Upper lobe of left lung (tissue), 6 donors: ENCODE results near the gene SIK3. TPM values are rescaled to one million over a fixed set of nuclear protein-coding genes. Genes with fewer than 3 reads are reported as not detected.

Source experiments
- ATAC-seq, 2 donors: fragments of 200-7000 bp; cut with Tn5 transposase; one replicate each; pipeline ENCODE4 v1.9.1; 2022; ENCODE audit warnings: mild to moderate bottlenecking in 2 of 2, moderate library complexity in 2 of 2; ENCODE audit not compliant: low FRiP score in 2 of 2
- DNase-seq, 2 donors: peaks; one replicate each; pipeline ENCODE4 v3.0.0-alpha.2; 2019 to 2020
- H3K27ac ChIP-seq, 4 donors: fragments of 200-600 bp; sonication (generic); one replicate each; pipeline ENCODE4 v1.5.1; 2016 to 2019
- H3K27me3 ChIP-seq, 4 donors: fragments of 200-600 bp; sonication (generic); one replicate each; pipeline ENCODE4 v1.5.1; 2017 to 2019
- H3K36me3 ChIP-seq, 4 donors: fragments of 200-600 bp; sonication (generic); one replicate each; pipeline ENCODE4 v1.5.1; 2016 to 2019
- H3K4me1 ChIP-seq, 4 donors: fragments of 200-600 bp; sonication (generic); one replicate each; pipeline ENCODE4 v1.5.1; 2018 to 2019
- H3K4me3 ChIP-seq, 4 donors: fragments of 200-600 bp; sonication (generic); one replicate each; pipeline ENCODE4 v1.5.1; 2017 to 2019; ENCODE audit warnings: mild to moderate bottlenecking in 2 of 4, moderate library complexity in 1 of 4
- H3K9me3 ChIP-seq, 4 donors: fragments of 200-600 bp; sonication (generic); one replicate each; pipeline ENCODE4 v1.5.1; 2018 to 2019
- CTCF ChIP-seq, 6 experiments: fragments of 450-650 bp in 4 of 6; fragments of 200-600 bp in 2 of 6; sonication (generic) in 2 of 6; IDR thresholded peaks; one replicate each; pipeline ENCODE4 v1.5.1; 2016 to 2019; ENCODE audit warnings: antibody characterized with exemption in 6 of 6
- EP300 ChIP-seq, 4 donors: sonication (generic); formaldehyde crosslinking; IDR thresholded peaks; one replicate each; pipeline ENCODE4 v1.5.1; 2017; ENCODE audit warnings: antibody characterized with exemption in 4 of 4, control low read depth in 2 of 4
- POLR2A ChIP-seq, 4 donors: fragments of 450-650 bp; IDR thresholded peaks; one replicate each; pipeline ENCODE4 v1.5.1; 2016 to 2017; ENCODE audit warnings: antibody characterized with exemption in 4 of 4, mild to moderate bottlenecking in 2 of 4
- POLR2AphosphoS5 ChIP-seq, 2 donors: sonication (generic); formaldehyde crosslinking; IDR thresholded peaks; one replicate each; pipeline ENCODE4 v1.5.1; 2017; ENCODE audit warnings: antibody characterized with exemption in 2 of 2
- WGBS, 2 donors: methylation state at CpG; one replicate each; pipeline ENCODE4 v1.1.5; 2017 to 2018; 5-methylcytosine and 5-hydroxymethylcytosine counted together
- total RNA-seq, 6 donors: library from RNA; depleted of rRNA in 4 of 6; stranded (reverse); fragments of >200 nt in 4 of 6; gene quantifications; one replicate each; pipeline versions ENCODE4 v1.1.0 to v1.2.1, GENCODE V29; 2016 to 2021
- donor health status: DM: no; HTN: no; CAD: no; lungs with moderate emphysema.
- donor health status: DM: no; HTN: yes; CAD: no; lungs with severe emphysema.

Gene SIK3
- total RNA-seq, 6 donors from 2014 or later = 26.9 to 115 (median 43.7) TPM

GRCh38 chr11:116911976-116912734 is 186.1 kb downstream of the SIK3 start:
- ATAC-seq = no peak

DNA sequence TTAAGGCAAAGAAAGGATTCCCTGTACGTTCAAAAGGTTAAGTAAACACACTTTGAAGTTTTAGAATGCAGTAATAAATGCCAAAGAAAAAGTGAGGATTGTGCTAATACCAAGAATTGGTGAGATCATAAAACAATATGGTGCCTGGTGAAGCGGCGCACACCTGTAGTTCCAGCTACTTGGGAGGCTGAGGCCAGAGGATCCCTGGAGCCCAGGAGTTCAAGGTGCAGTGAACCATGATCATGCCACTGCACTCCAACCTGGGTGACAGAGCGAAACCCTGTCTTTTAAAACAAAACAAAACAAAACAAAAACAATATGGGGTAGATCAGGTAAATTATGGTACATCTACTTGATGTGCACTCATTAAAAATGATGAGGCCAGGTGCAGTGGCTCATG is 187.4 kb downstream of the SIK3 start:
- H3K4me3 ChIP-seq = no peak overlapping the region
- DNase-seq (no peak), ATAC-seq (no peak)
- H3K27ac ChIP-seq = no peak overlapping the region
- WGBS, 2 donors = 93 to 98% methylated on average over 4 of the region's 4 CpGs
- no peaks in the 10 kb centered on the region for H3K36me3 ChIP-seq
- TF ChIP-seq POLR2A (IDR thresholded peaks at IDR 0.05) (no peak), POLR2AphosphoS5 (IDR thresholded peaks at IDR 0.05) (no peak), CTCF (IDR thresholded peaks at IDR 0.05) (no peak), EP300 (IDR thresholded peaks at IDR 0.05) (no peak)
- no peaks in the 10 kb centered on the region for H3K9me3 ChIP-seq
- peaks cover 0 to 10% (median 6%) of the 10 kb centered on the region in 4 donors for H3K4me1 ChIP-seq
- H3K27me3 ChIP-seq = no peaks in the 10 kb centered on the region

More at GRCh38 chr11:116911976-116912734, 186.1 kb downstream of the SIK3 start:
- Histone ChIP-seq H3K4me3 (no peak overlapping the region), H3K4me1 (peaks cover 0 to 5% (median 1%) of the 10 kb centered on the region in 4 donors), H3K27me3 (no peaks in the 10 kb centered on the region), H3K27ac (peak overlapping the region in 1 of 4 donors; percentile 33), H3K36me3 (no peaks in the 10 kb centered on the region), H3K9me3 (no peaks in the 10 kb centered on the region)
- 94% methylated on average over 7 of the region's 7 CpGs for WGBS, 2 donors
- no peak for TF ChIP-seq POLR2AphosphoS5 (IDR thresholded peaks at IDR 0.05)
- no peak for TF ChIP-seq EP300 (IDR thresholded peaks at IDR 0.05)
- TF ChIP-seq POLR2A (IDR thresholded peaks at IDR 0.05) = no peak
- TF ChIP-seq CTCF (IDR thresholded peaks at IDR 0.05) = no peak
- no peak for DNase-seq

DNA sequence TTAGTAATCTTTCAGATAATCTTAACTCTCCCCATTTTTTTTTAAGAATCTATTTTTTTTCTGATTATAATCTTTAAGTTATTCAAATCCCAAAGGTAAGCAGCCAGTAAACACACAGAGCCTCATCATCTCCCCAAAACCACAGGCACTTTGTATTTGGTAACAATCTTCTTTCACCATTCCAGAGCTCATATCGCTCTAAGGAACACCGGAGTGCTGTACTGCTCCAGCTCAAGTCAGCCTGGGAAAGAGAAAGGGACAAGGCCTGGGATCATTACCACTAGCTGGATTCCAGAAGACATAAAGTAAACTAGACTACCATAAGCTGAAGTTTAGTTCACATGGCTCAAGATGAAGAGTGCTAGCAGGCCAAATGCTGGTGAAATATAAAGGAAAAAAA is 187.8 kb downstream of the SIK3 start:
- H3K4me3 ChIP-seq = no peak overlapping the region
- DNase-seq (no peak), ATAC-seq (no peak)
- no peak overlapping the region for H3K27ac ChIP-seq
- WGBS, 2 donors = 79 to 81% methylated on average over 2 of the region's 2 CpGs
- peaks cover 0 to 11% (median 6%) of the 10 kb centered on the region in 4 donors for H3K4me1 ChIP-seq
- TF ChIP-seq POLR2AphosphoS5 (IDR thresholded peaks at IDR 0.05) (no peak), POLR2A (IDR thresholded peaks at IDR 0.05) (no peak), CTCF (IDR thresholded peaks at IDR 0.05) (no peak)
- no peaks in the 10 kb centered on the region for H3K27me3 ChIP-seq
- H3K36me3 ChIP-seq = no peaks in the 10 kb centered on the region
- H3K9me3 ChIP-seq = no peaks in the 10 kb centered on the region

DNA sequence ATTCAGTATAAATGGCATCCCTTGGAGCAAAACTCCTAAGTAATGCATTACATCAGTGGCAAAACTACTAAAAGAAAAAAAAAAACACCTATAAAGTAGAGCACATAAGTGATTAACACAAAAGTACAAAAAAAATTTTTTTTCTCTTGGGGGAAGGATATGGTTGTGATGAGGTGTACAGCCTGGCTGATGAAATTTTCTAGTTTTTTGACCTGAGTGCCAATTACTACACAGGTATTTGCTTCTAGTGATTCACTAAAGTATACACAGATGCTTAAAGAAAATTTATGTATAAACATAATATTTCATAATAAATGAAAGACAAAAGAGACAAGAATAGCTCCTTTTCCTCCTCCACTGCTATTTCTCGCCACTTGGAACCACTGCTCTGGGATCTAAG is 189.0 kb downstream of the SIK3 start:
- no peaks in the 10 kb centered on the region for H3K9me3 ChIP-seq
- ATAC-seq (no peak), DNase-seq (no peak)
- 91 to 92% methylated on average over 1 of the region's 1 CpG for WGBS, 2 donors
- H3K36me3 ChIP-seq = no peaks in the 10 kb centered on the region
- H3K27me3 ChIP-seq = no peaks in the 10 kb centered on the region
- no peak overlapping the region for H3K4me3 ChIP-seq
- TF ChIP-seq EP300 (IDR thresholded peaks at IDR 0.05) = no peak
- no peak for TF ChIP-seq POLR2A (IDR thresholded peaks at IDR 0.05)
- no peak for TF ChIP-seq POLR2AphosphoS5 (IDR thresholded peaks at IDR 0.05)
- TF ChIP-seq CTCF (IDR thresholded peaks at IDR 0.05) = no peak
- H3K4me1 ChIP-seq = peaks cover 0 to 11% (median 6%) of the 10 kb centered on the region in 4 donors
- H3K27ac ChIP-seq = no peak overlapping the region

DNA sequence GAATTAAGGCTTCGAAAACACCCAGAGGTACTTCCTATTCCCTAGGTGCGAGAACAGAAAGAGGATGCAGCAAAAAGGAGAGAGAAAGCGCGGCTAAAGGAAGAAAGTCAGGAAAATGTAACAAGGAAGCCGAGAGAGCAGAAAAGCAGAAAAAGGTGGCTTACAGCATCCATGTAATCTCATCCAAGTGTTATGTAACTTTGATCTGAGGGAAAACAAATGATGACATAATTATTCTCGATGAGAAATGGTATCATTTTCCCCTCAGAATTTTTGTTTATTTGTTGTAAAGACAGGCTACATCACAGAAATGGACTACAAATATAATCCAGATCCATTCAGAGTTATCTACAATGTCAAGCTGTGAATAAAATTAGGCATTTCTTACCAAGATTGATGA is 191.7 kb downstream of the SIK3 start:
- Histone ChIP-seq H3K27ac (no peak overlapping the region), H3K4me3 (no peak overlapping the region), H3K36me3 (no peaks in the 10 kb centered on the region), H3K27me3 (no peaks in the 10 kb centered on the region), H3K4me1 (peaks cover 0 to 12% (median 4%) of the 10 kb centered on the region in 4 donors), H3K9me3 (no peaks in the 10 kb centered on the region)
- DNase-seq (no peak), ATAC-seq (peak in 1 of 2 donors; percentile 17)
- 60 to 71% methylated on average over 6 of the region's 6 CpGs for WGBS, 2 donors
- no peak for TF ChIP-seq EP300 (IDR thresholded peaks at IDR 0.05)
- TF ChIP-seq POLR2A (IDR thresholded peaks at IDR 0.05) = no peak
- TF ChIP-seq CTCF (IDR thresholded peaks at IDR 0.05) = no peak
- TF ChIP-seq POLR2AphosphoS5 (IDR thresholded peaks at IDR 0.05) = no peak
